ENCODE measurements around the gene ACTR2.

GRCh38 chr2:65263986-65264385 lies 36.4 kb downstream of the ACTR2 start:
- no peak for TF ChIP-seq CTCF (IDR thresholded peaks at IDR 0.05; ENCODE audit: insufficient read depth, low read length)
- no peak for TF ChIP-seq POLR2AphosphoS5 (IDR thresholded peaks at IDR 0.05; ENCODE audit: low read depth)
- no peak for TF ChIP-seq REST (IDR thresholded peaks at IDR 0.05; ENCODE audit: insufficient replicate concordance, low read depth)
